GM23248 (cell line): ENCODE results near the gene RGMA.
"Not testable (repeated sequence)": the region's sequence is repeated elsewhere in the genome, so short reads cannot be mapped to it uniquely, and the experiment has no call there.

ENCODE experiments used
- EZH2 ChIP-seq: fragments of 200-600 bp; sonication (generic); IDR thresholded peaks from 2 replicates; pipeline ENCODE4 v1.6.1; 2018; ENCODE audit warnings: antibody characterized with exemption, mild to moderate bottlenecking; ENCODE audit not compliant: insufficient read depth, poor library complexity, severe bottlenecking
- EZH2phosphoT487 ChIP-seq: fragments of 200-600 bp; sonication (generic); IDR thresholded peaks from 2 replicates; pipeline ENCODE4 v1.6.1; 2018; ENCODE audit warnings: antibody characterized with exemption, moderate library complexity, mild to moderate bottlenecking, low read depth; ENCODE audit not compliant: insufficient read depth

GRCh38 chr15:93039562-93040287, 49.3 kb downstream of the RGMA start:
- not testable (repeated sequence) for TF ChIP-seq EZH2, EZH2phosphoT487
